PC-9 (cell line): ENCODE results near the gene HSPB7. TPM values are rescaled to one million over a fixed set of nuclear protein-coding genes. Genes with fewer than 3 reads are reported as not detected.
A peak's percentile ranks its signal among the peaks of the same experiment; 100 is the strongest.
"Not testable (repeated sequence)": the region's sequence is repeated elsewhere in the genome, so short reads cannot be mapped to it uniquely, and the experiment has no call there.

Experiments
- BruUV-seq: library from RNA; stranded (reverse); fragments of 400-500 nt; replicated peaks from 2 replicates; lab custom pipeline; 2021; lab: Mats Ljungman, UMichigan
- CTCF ChIA-PET: fragments of 300-600 bp; sonication (Branson Sonifier 250); formaldehyde crosslinking; loops from one replicate; lab custom pipeline; 2022; ENCODE audit warnings: antibody characterized with exemption; lab: Charles Lee
- POLR2A ChIA-PET: fragments of 300-600 bp; sonication (Branson Sonifier 250); formaldehyde crosslinking; loops from one replicate; lab custom pipeline; 2022; ENCODE audit warnings: antibody characterized with exemption; ENCODE audit not compliant: unreplicated experiment; lab: Charles Lee
- DNase-seq, 2 experiments: peaks; one replicate each; pipeline versions ENCODE4 v3.0.0 to v3.0.0-alpha.2; 2015 to 2022; ENCODE audit warnings: mixed read lengths in 1 of 2
- H2AFZ ChIP-seq: fragments of 200-600 bp; sonication (generic); 2 replicates; pipeline ENCODE4 v1.8.1; 2017; ENCODE audit warnings: antibody characterized with exemption
- H3F3A ChIP-seq: fragments of 200-600 bp; sonication (generic); 2 replicates; pipeline ENCODE4 v1.8.1; 2017; ENCODE audit warnings: antibody characterized with exemption, mild to moderate bottlenecking, low read depth; ENCODE audit not compliant: insufficient read depth
- H3K27ac ChIP-seq: fragments of 200-600 bp; sonication (generic); 2 replicates; pipeline ENCODE4 v1.6.1; 2016; ENCODE audit warnings: mixed run types
- H3K27me3 ChIP-seq: fragments of 200-600 bp; sonication (generic); 2 replicates; pipeline ENCODE4 v1.6.1; 2016; ENCODE audit warnings: low read depth, mixed run types; ENCODE audit not compliant: insufficient read depth
- H3K36me3 ChIP-seq: fragments of 200-600 bp; sonication (generic); 2 replicates; pipeline ENCODE4 v1.6.1; 2016; ENCODE audit warnings: low read depth, mixed run types
- H3K4me1 ChIP-seq: fragments of 200-600 bp; sonication (generic); replicated peaks from 2 replicates; pipeline ENCODE4 v1.6.1; 2016; ENCODE audit warnings: mixed run types; ENCODE audit not compliant: insufficient read depth
- H3K4me2 ChIP-seq: fragments of 200-600 bp; sonication (generic); 2 replicates; pipeline ENCODE4 v1.6.1; 2017; ENCODE audit warnings: mixed run types
- H3K4me3 ChIP-seq: fragments of 200-600 bp; sonication (generic); 2 replicates; pipeline ENCODE4 v1.6.1; 2016; ENCODE audit warnings: mixed run types
- H3K79me2 ChIP-seq: fragments of 200-600 bp; sonication (generic); 2 replicates; pipeline ENCODE4 v1.6.1; 2017; ENCODE audit warnings: low read depth, mixed run types
- H3K9me2 ChIP-seq: fragments of 200-600 bp; sonication (generic); 2 replicates; pipeline ENCODE4 v1.8.1; 2017; ENCODE audit warnings: mild to moderate bottlenecking; ENCODE audit not compliant: insufficient read depth
- H3K9me3 ChIP-seq: fragments of 200-600 bp; sonication (generic); 2 replicates; pipeline ENCODE4 v1.8.1; 2016; ENCODE audit warnings: low read depth; ENCODE audit not compliant: insufficient read depth
- H4K20me1 ChIP-seq: fragments of 200-600 bp; sonication (generic); 2 replicates; pipeline ENCODE4 v1.8.1; 2017; ENCODE audit not compliant: insufficient read depth
- CTCF ChIP-seq: fragments of 200-600 bp; sonication (generic); conservative IDR thresholded peaks from 2 replicates; pipeline ENCODE4 v1.6.1; 2017; ENCODE audit warnings: mixed run types, antibody characterized with exemption, mild to moderate bottlenecking, moderate library complexity
- EZH2 ChIP-seq: fragments of 200-600 bp; sonication (generic); IDR thresholded peaks from 2 replicates; pipeline ENCODE4 v1.8.0; 2017; ENCODE audit warnings: antibody characterized with exemption, low read depth
- intact Hi-C: fragments of 100-400 bp; cut with micrococcal nuclease; formaldehyde crosslinking; loops from one replicate; pipeline ENCODE4 v1.10.0; 2022; ENCODE audit not compliant: unreplicated experiment
- total RNA-seq: library from RNA; stranded (reverse); gene quantifications from 2 replicates; pipeline ENCODE4 v1.2.3, GENCODE V29; 2021

The HSPB7 gene
- total RNA-seq, 1 experiment from 2014 or later = not detected

- peaks cover 9% of the 10 kb centered on the region for H3K4me1 ChIP-seq
- ChIA-PET CTCF (no interaction called here), POLR2A (no interaction called here)
- H3K36me3 ChIP-seq = no peaks in the 10 kb centered on the region
- intact Hi-C loops = no loop called here
- H3K9me2 ChIP-seq = no peaks in the 10 kb centered on the region
- H3K79me2 ChIP-seq = no peaks in the 10 kb centered on the region
- H3K4me3 ChIP-seq = no peak overlapping the region
- DNase-seq = no peak
- no peaks in the 10 kb centered on the region for H3K27me3 ChIP-seq
- H3F3A ChIP-seq = peaks cover 16% of the 10 kb centered on the region; the same call in 1 of the 2 replicates
- H3K27ac ChIP-seq = no peak overlapping the region
- TF ChIP-seq EZH2 = no peak
- no peak for TF ChIP-seq CTCF
- no peaks in the 10 kb centered on the region for H3K9me3 ChIP-seq
- no peak overlapping the region for H3K4me2 ChIP-seq
- BruUV-seq = no TSS peak
- no peak overlapping the region for H2AFZ ChIP-seq
- no peaks in the 10 kb centered on the region for H4K20me1 ChIP-seq
Observed at GRCh38 chr1:16063226-16063829, 45.5 kb upstream of the HSPB7 start.

- H4K20me1 ChIP-seq, POLR2A ChIA-PET, H3K27ac ChIP-seq, H3K4me3 ChIP-seq, H3K9me2 ChIP-seq, H2AFZ ChIP-seq, H3K9me3 ChIP-seq, DNase-seq, H3K79me2 ChIP-seq, CTCF ChIA-PET, H3K4me2 ChIP-seq, H3K4me1 ChIP-seq, H3K27me3 ChIP-seq, intact Hi-C loops, BruUV-seq, H3K36me3 ChIP-seq: not testable (repeated sequence)
- peaks cover 11% of the 10 kb centered on the region; the same call in 1 of the 2 replicates for H3F3A ChIP-seq
Observed at GRCh38 chr1:16062687-16063075, 44.8 kb upstream of the HSPB7 start.

- intact Hi-C loops, H3K36me3 ChIP-seq, POLR2A ChIA-PET, BruUV-seq, H3K9me3 ChIP-seq, CTCF ChIA-PET, H3K27me3 ChIP-seq, H3K9me2 ChIP-seq, H3K79me2 ChIP-seq, H3K4me3 ChIP-seq, H3K4me2 ChIP-seq, H4K20me1 ChIP-seq, H3K4me1 ChIP-seq, DNase-seq, H2AFZ ChIP-seq, H3K27ac ChIP-seq: not testable (repeated sequence)
- peaks cover 11% of the 10 kb centered on the region; the same call in 1 of the 2 replicates for H3F3A ChIP-seq
Observed at GRCh38 chr1:16061989-16062686, 44.3 kb upstream of the HSPB7 start.

- Histone ChIP-seq H3K9me3 (no peaks in the 10 kb centered on the region), H3F3A (peaks cover 11% of the 10 kb centered on the region; the same call in 1 of the 2 replicates), H3K36me3 (no peaks in the 10 kb centered on the region), H3K4me2 (no peak overlapping the region; the same call in 1 of the 2 replicates), H3K27me3 (no peaks in the 10 kb centered on the region), H3K79me2 (no peaks in the 10 kb centered on the region), H3K27ac (no peak overlapping the region), H3K4me3 (no peak overlapping the region), H3K4me1 (peaks cover 9% of the 10 kb centered on the region), H2AFZ (no peak overlapping the region), H4K20me1 (no peaks in the 10 kb centered on the region), H3K9me2 (no peaks in the 10 kb centered on the region)
- ChIA-PET POLR2A (interaction anchor here (0.7 kb wide), 1 partner anchor 467 kb away, joined by 4 read pairs; no protein-coding TSS in a partner anchor), CTCF (no interaction called here)
- peak; percentile 56 to 57 for DNase-seq
- intact Hi-C loops = no loop called here
- no TSS peak for BruUV-seq
- TF ChIP-seq EZH2 (no peak), CTCF (no peak)
Observed at GRCh38 chr1:16061266-16061665, 43.4 kb upstream of the HSPB7 start.

DNA sequence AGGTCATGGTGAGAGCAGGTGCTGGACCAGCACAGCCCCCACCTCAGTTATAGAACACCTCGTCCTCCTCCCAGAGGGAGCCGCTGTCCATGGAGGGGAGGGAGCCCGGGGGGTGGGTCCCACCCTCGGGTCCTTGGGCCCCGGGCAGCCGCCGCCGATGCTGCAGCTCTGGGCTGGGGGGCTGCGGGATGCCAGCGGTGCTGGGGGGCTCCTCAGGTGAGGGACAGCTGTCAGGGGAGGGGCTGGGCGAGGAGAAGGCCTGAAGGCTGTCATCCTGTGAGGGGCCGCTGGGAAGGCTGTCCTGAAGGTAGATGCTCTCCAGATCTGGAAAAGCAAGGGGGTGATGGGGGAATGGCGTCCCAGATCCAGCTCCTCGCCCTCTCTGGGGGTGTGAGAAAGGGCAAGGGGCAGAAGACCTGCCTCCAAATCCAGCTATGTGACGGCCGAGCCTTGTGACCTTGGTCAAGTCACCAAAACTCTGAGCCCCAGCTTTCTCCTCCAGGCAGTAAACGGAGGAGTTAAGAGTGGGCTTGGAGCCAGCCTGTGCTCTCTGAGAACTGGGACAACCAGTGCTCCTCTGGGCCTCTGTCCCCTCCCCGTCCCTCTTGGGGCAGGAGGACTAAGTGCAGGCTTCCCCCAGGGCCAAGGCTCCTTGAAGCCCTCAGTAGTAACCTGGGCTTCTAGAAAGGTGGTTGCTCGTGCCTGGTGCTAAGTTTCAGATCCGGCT, 40.7 kb upstream of the HSPB7 start:
- DNase-seq, H3K9me3 ChIP-seq, H4K20me1 ChIP-seq, H3K27ac ChIP-seq, H3K4me2 ChIP-seq, H3K27me3 ChIP-seq, intact Hi-C loops, H2AFZ ChIP-seq, H3F3A ChIP-seq, H3K79me2 ChIP-seq, H3K4me3 ChIP-seq, H3K36me3 ChIP-seq, POLR2A ChIA-PET, CTCF ChIA-PET, H3K9me2 ChIP-seq, BruUV-seq: not testable (repeated sequence)
- H3K4me1 ChIP-seq = peaks cover 31% of the 10 kb centered on the region
